Suprapubic skin (tissue), 4 donors: ENCODE measurements around the gene KIF16B.

Experiments used
- CTCF ChIP-seq, 2 donors: fragments of 200-600 bp in 1 of 2; fragments of 450-650 bp in 1 of 2; sonication (generic) in 1 of 2; IDR thresholded peaks; one replicate each; pipeline ENCODE4 v1.5.1; 2016 to 2019; ENCODE audit warnings: antibody characterized with exemption in 2 of 2, mild to moderate bottlenecking in 1 of 2, moderate library complexity in 1 of 2
- EP300 ChIP-seq: sonication (generic); formaldehyde crosslinking; IDR thresholded peaks from one replicate; pipeline ENCODE4 v1.6.1; 2017; ENCODE audit warnings: antibody characterized with exemption
- POLR2A ChIP-seq, 2 donors: fragments of 450-650 bp; IDR thresholded peaks; one replicate each; pipeline ENCODE4 v1.6.1; 2017; ENCODE audit warnings: antibody characterized with exemption in 2 of 2, mild to moderate bottlenecking in 2 of 2, moderate library complexity in 2 of 2
- POLR2AphosphoS5 ChIP-seq, 3 donors: sonication (generic); formaldehyde crosslinking; IDR thresholded peaks; one replicate each; pipeline ENCODE4 v1.6.1; 2017; ENCODE audit warnings: antibody characterized with exemption in 3 of 3

DNA sequence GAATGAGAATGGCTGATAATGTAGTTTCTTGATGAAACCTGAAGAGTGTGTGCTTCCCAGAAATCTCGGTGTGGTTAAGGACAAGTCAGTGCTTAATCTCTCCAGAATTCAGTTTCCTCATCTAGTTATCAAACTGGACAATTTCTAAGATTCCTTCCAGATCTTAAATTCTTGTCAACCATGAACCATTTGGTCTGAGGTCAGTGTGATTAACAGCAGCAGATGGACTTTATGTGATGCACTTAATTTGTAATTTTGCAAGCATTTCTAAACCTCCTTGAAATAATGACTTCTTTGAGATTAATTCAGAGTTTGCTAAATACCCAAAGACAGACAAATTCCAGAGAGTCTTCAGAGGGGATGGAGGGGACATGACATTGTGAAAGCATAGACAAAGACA, 160.3 kb downstream of the KIF16B start:
- TF ChIP-seq CTCF (IDR thresholded peaks at IDR 0.05) (no peak), POLR2A (IDR thresholded peaks at IDR 0.05) (no peak), POLR2AphosphoS5 (IDR thresholded peaks at IDR 0.05) (no peak), EP300 (no peak)
